HEK293 (cell line): ENCODE measurements around the gene IGFLR1.

Source experiments
- BCL11B ChIP-seq: fragments of 450-650 bp; formaldehyde crosslinking; IDR thresholded peaks from 2 replicates; pipeline ENCODE4 v1.5.1; 2016; ENCODE audit warnings: low read depth, missing biosample characterization, missing genetic modification characterization
- GLI2 ChIP-seq: fragments of 450-650 bp; formaldehyde crosslinking; IDR thresholded peaks from 2 replicates; pipeline ENCODE4; 2017; ENCODE audit warnings: missing biosample characterization, missing genetic modification characterization, low read depth, borderline replicate concordance
- TRIM28 ChIP-seq: IDR thresholded peaks from 2 replicates; pipeline ENCODE4 v1.6.1; 2011; ENCODE audit warnings: low read length, control low read depth, borderline replicate concordance
- YY2 ChIP-seq: fragments of 450-650 bp; formaldehyde crosslinking; IDR thresholded peaks from 2 replicates; pipeline ENCODE4 v1.5.1; 2016; ENCODE audit warnings: missing biosample characterization, missing genetic modification characterization
- ZEB2 ChIP-seq: fragments of 450-650 bp; formaldehyde crosslinking; IDR thresholded peaks from 2 replicates; pipeline ENCODE4 v1.5.1; 2016; ENCODE audit warnings: missing biosample characterization, missing genetic modification characterization
- ZFP41 ChIP-seq: fragments of 450-650 bp; formaldehyde crosslinking; IDR thresholded peaks from 2 replicates; pipeline ENCODE4 v1.5.1; 2016; ENCODE audit warnings: missing biosample characterization, missing genetic modification characterization, borderline replicate concordance
- ZNF16 ChIP-seq: fragments of 450-650 bp; formaldehyde crosslinking; IDR thresholded peaks from 2 replicates; pipeline ENCODE4 v1.5.1; 2016; ENCODE audit warnings: low read depth, missing biosample characterization, missing genetic modification characterization
- ZNF223 ChIP-seq: fragments of 450-650 bp; formaldehyde crosslinking; IDR thresholded peaks from 2 replicates; pipeline ENCODE4 v1.5.1; 2016; ENCODE audit warnings: missing biosample characterization, missing genetic modification characterization
- ZNF274 ChIP-seq, 2 experiments: fragments of 200-500 bp in 1 of 2; fragments of 450-650 bp in 1 of 2; sonication (Bioruptor generic) in 1 of 2; formaldehyde crosslinking in 1 of 2; IDR thresholded peaks; 2 replicates each; pipeline versions ENCODE4 v1.5.1 to v1.6.1; 2014 to 2016; ENCODE audit warnings: borderline replicate concordance in 1 of 2, inconsistent platforms in 1 of 2, low read length in 1 of 2, missing biosample characterization in 1 of 2, missing genetic modification characterization in 1 of 2
- ZNF341 ChIP-seq: fragments of 450-650 bp; formaldehyde crosslinking; IDR thresholded peaks from 2 replicates; pipeline ENCODE4; 2016; ENCODE audit warnings: low read depth, missing biosample characterization, missing genetic modification characterization
- ZNF501 ChIP-seq: fragments of 450-650 bp; formaldehyde crosslinking; IDR thresholded peaks from 2 replicates; pipeline ENCODE4 v1.5.1; 2016; ENCODE audit warnings: missing biosample characterization, missing genetic modification characterization
- ZNF514 ChIP-seq: fragments of 450-650 bp; formaldehyde crosslinking; IDR thresholded peaks from 2 replicates; pipeline ENCODE4 v1.5.1; 2016; ENCODE audit warnings: missing biosample characterization, missing genetic modification characterization
- ZNF529 ChIP-seq: fragments of 450-650 bp; formaldehyde crosslinking; IDR thresholded peaks from 2 replicates; pipeline ENCODE4 v1.5.1; 2017; ENCODE audit warnings: missing genetic modification characterization, missing biosample characterization; ENCODE audit not compliant: insufficient replicate concordance
- ZNF544 ChIP-seq: fragments of 450-650 bp; formaldehyde crosslinking; IDR thresholded peaks from 2 replicates; pipeline ENCODE4 v1.5.0; 2017; ENCODE audit warnings: missing biosample characterization, missing genetic modification characterization
- ZNF600 ChIP-seq: fragments of 450-650 bp; formaldehyde crosslinking; IDR thresholded peaks from 2 replicates; pipeline ENCODE4 v1.5.1; 2016; ENCODE audit warnings: missing biosample characterization, missing genetic modification characterization
- ZNF621 ChIP-seq: fragments of 450-650 bp; formaldehyde crosslinking; IDR thresholded peaks from 2 replicates; pipeline ENCODE4 v1.5.1; 2017; ENCODE audit warnings: missing biosample characterization, missing genetic modification characterization
- ZNF660 ChIP-seq: fragments of 450-650 bp; IDR thresholded peaks from 2 replicates; pipeline ENCODE4 v1.5.1; 2018; ENCODE audit warnings: missing biosample characterization, mild to moderate bottlenecking, missing genetic modification characterization
- ZNF707 ChIP-seq: fragments of 450-650 bp; formaldehyde crosslinking; IDR thresholded peaks from 2 replicates; pipeline ENCODE4 v1.5.1; 2016; ENCODE audit warnings: missing biosample characterization, missing genetic modification characterization
- ZNF768 ChIP-seq: fragments of 450-650 bp; formaldehyde crosslinking; IDR thresholded peaks from 2 replicates; pipeline ENCODE4 v1.5.1; 2018; ENCODE audit warnings: missing biosample characterization, mild to moderate bottlenecking, missing genetic modification characterization
- ZNF776 ChIP-seq: fragments of 450-650 bp; formaldehyde crosslinking; IDR thresholded peaks from 2 replicates; pipeline ENCODE4 v1.5.0; 2017; ENCODE audit warnings: missing biosample characterization, missing genetic modification characterization, borderline replicate concordance
- ZNF837 ChIP-seq: fragments of 450-650 bp; formaldehyde crosslinking; IDR thresholded peaks from 2 replicates; pipeline ENCODE4 v1.5.1; 2016; ENCODE audit warnings: missing biosample characterization, missing genetic modification characterization
- TF ChIP-seq, protein P1 (sequence below): fragments of 450-650 bp; formaldehyde crosslinking; IDR thresholded peaks from 2 replicates; pipeline ENCODE4 v1.5.1; 2017; ENCODE audit warnings: missing biosample characterization, missing genetic modification characterization
- TF ChIP-seq, protein P2 (sequence below): fragments of 450-650 bp; formaldehyde crosslinking; conservative IDR thresholded peaks from 2 replicates; pipeline ENCODE4 v1.5.1; 2016; ENCODE audit warnings: low read depth, missing biosample characterization, missing genetic modification characterization
- TF ChIP-seq, protein P3 (sequence below): fragments of 450-650 bp; formaldehyde crosslinking; IDR thresholded peaks from 2 replicates; pipeline ENCODE4 v1.5.1; 2016; ENCODE audit warnings: missing biosample characterization, missing genetic modification characterization
- TF ChIP-seq, protein P4 (sequence below): fragments of 450-650 bp; formaldehyde crosslinking; IDR thresholded peaks from 2 replicates; pipeline ENCODE4 v1.5.1; 2016; ENCODE audit warnings: missing biosample characterization, missing genetic modification characterization, borderline replicate concordance
- TF ChIP-seq, protein P5 (sequence below): fragments of 450-650 bp; formaldehyde crosslinking; IDR thresholded peaks from 2 replicates; pipeline ENCODE4 v1.5.1; 2016; ENCODE audit warnings: missing biosample characterization, missing genetic modification characterization

IGFLR1 gene

DNA sequence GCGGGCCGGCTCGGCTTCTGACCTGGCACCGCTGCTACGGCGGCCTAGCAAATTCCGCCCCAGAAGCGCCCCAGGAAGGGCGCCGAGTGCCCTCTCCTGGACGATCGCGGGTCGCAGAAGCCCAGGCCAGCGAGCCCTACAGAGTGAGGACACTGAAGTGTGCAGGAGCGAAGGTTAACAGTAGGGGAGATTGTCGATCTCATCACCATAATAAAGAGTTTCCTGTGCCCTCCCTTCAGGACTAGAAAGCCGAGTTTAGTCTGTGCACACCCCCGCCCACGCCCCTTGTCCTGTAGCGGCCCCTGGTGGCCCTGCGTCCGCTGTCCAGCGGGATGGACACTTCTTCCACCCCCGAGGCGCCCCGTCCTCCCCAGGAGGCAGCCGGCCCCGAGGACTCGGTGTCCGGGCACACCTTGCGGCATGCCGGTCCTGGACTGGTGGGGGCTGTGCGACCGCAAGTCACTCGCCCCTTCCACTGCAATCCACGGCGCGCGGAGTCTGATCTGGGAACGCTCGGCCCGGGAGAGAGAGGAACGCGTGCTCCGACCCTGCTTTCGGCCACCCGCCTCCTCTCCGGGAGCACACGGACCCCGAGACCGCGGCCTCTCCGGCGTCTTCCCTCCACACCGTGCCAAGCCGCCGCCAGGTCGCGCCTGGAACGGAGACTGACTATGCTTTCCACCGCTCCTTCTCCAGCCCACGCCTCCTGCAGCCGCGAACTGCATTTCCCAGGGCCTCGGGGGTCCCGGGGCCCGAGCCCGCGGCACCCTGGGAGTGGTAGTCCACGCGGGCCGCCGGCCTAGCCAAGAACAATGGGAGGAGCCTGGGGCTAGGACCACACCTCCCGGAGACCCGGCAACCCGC is 25.2 kb downstream of the IGFLR1 start (continued):
- TF ChIP-seq ZNF544 (tag by site-specific recombination) (no peak), ZNF501 (tag by site-specific recombination) (peak; percentile 99), BCL11B (peak; percentile 79), ZNF837 (tag by site-specific recombination) (no peak), ZNF529 (tag by site-specific recombination) (no peak), ZNF707 (tag by site-specific recombination) (no peak; the same call in 1 of the 2 replicates), TRIM28 (peak; percentile 85; the same call in 1 of the 2 replicates), ZNF776 (no peak), ZNF621 (tag by site-specific recombination) (no peak), ZNF223 (tag by site-specific recombination) (0 out of 2 replicates have a peak, but pooled peaks have one; percentile 73), ZNF341 (peak; percentile 39), ZFP41 (tag by site-specific recombination) (0 out of 2 replicates have a peak, but pooled peaks have one; percentile 20), ZNF660 (tag by site-specific recombination) (peak; percentile 82), YY2 (tag by site-specific recombination) (peak; percentile 53; the same call in 1 of the 2 replicates), ZNF768 (tag by site-specific recombination) (no peak), ZNF274 (IDR thresholded peaks at IDR 0.05; ENCODE audit: low read length) (no peak), ZNF274 (tag by site-specific recombination; IDR thresholded peaks at IDR 0.05; ENCODE audit: borderline replicate concordance) (no peak), ZNF16 (tag by site-specific recombination) (no peak), ZNF600 (tag by site-specific recombination) (peak; percentile 92; the same call in 1 of the 2 replicates), GLI2 (tag by site-specific recombination) (no peak; the same call in 1 of the 2 replicates), ZNF514 (no peak), ZEB2 (tag by site-specific recombination) (peak; percentile 98)
- TF ChIP-seq, protein P1, sequence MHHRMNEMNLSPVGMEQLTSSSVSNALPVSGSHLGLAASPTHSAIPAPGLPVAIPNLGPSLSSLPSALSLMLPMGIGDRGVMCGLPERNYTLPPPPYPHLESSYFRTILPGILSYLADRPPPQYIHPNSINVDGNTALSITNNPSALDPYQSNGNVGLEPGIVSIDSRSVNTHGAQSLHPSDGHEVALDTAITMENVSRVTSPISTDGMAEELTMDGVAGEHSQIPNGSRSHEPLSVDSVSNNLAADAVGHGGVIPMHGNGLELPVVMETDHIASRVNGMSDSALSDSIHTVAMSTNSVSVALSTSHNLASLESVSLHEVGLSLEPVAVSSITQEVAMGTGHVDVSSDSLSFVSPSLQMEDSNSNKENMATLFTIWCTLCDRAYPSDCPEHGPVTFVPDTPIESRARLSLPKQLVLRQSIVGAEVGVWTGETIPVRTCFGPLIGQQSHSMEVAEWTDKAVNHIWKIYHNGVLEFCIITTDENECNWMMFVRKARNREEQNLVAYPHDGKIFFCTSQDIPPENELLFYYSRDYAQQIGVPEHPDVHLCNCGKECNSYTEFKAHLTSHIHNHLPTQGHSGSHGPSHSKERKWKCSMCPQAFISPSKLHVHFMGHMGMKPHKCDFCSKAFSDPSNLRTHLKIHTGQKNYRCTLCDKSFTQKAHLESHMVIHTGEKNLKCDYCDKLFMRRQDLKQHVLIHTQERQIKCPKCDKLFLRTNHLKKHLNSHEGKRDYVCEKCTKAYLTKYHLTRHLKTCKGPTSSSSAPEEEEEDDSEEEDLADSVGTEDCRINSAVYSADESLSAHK (tag by site-specific recombination), result peak; percentile 95
- TF ChIP-seq, protein P2, sequence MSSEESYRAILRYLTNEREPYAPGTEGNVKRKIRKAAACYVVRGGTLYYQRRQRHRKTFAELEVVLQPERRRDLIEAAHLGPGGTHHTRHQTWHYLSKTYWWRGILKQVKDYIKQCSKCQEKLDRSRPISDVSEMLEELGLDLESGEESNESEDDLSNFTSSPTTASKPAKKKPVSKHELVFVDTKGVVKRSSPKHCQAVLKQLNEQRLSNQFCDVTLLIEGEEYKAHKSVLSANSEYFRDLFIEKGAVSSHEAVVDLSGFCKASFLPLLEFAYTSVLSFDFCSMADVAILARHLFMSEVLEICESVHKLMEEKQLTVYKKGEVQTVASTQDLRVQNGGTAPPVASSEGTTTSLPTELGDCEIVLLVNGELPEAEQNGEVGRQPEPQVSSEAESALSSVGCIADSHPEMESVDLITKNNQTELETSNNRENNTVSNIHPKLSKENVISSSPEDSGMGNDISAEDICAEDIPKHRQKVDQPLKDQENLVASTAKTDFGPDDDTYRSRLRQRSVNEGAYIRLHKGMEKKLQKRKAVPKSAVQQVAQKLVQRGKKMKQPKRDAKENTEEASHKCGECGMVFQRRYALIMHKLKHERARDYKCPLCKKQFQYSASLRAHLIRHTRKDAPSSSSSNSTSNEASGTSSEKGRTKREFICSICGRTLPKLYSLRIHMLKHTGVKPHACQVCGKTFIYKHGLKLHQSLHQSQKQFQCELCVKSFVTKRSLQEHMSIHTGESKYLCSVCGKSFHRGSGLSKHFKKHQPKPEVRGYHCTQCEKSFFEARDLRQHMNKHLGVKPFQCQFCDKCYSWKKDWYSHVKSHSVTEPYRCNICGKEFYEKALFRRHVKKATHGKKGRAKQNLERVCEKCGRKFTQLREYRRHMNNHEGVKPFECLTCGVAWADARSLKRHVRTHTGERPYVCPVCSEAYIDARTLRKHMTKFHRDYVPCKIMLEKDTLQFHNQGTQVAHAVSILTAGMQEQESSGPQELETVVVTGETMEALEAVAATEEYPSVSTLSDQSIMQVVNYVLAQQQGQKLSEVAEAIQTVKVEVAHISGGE, result peak; percentile 96
- TF ChIP-seq, protein P3, sequence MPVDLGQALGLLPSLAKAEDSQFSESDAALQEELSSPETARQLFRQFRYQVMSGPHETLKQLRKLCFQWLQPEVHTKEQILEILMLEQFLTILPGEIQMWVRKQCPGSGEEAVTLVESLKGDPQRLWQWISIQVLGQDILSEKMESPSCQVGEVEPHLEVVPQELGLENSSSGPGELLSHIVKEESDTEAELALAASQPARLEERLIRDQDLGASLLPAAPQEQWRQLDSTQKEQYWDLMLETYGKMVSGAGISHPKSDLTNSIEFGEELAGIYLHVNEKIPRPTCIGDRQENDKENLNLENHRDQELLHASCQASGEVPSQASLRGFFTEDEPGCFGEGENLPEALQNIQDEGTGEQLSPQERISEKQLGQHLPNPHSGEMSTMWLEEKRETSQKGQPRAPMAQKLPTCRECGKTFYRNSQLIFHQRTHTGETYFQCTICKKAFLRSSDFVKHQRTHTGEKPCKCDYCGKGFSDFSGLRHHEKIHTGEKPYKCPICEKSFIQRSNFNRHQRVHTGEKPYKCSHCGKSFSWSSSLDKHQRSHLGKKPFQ (tag by site-specific recombination), result peak; percentile 42; the same call in 1 of the 2 replicates
- TF ChIP-seq, protein P4, sequence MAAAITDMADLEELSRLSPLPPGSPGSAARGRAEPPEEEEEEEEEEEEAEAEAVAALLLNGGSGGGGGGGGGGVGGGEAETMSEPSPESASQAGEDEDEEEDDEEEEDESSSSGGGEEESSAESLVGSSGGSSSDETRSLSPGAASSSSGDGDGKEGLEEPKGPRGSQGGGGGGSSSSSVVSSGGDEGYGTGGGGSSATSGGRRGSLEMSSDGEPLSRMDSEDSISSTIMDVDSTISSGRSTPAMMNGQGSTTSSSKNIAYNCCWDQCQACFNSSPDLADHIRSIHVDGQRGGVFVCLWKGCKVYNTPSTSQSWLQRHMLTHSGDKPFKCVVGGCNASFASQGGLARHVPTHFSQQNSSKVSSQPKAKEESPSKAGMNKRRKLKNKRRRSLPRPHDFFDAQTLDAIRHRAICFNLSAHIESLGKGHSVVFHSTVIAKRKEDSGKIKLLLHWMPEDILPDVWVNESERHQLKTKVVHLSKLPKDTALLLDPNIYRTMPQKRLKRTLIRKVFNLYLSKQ (tag by site-specific recombination), result no peak; the same call in 1 of the 2 replicates
- TF ChIP-seq, protein P5, sequence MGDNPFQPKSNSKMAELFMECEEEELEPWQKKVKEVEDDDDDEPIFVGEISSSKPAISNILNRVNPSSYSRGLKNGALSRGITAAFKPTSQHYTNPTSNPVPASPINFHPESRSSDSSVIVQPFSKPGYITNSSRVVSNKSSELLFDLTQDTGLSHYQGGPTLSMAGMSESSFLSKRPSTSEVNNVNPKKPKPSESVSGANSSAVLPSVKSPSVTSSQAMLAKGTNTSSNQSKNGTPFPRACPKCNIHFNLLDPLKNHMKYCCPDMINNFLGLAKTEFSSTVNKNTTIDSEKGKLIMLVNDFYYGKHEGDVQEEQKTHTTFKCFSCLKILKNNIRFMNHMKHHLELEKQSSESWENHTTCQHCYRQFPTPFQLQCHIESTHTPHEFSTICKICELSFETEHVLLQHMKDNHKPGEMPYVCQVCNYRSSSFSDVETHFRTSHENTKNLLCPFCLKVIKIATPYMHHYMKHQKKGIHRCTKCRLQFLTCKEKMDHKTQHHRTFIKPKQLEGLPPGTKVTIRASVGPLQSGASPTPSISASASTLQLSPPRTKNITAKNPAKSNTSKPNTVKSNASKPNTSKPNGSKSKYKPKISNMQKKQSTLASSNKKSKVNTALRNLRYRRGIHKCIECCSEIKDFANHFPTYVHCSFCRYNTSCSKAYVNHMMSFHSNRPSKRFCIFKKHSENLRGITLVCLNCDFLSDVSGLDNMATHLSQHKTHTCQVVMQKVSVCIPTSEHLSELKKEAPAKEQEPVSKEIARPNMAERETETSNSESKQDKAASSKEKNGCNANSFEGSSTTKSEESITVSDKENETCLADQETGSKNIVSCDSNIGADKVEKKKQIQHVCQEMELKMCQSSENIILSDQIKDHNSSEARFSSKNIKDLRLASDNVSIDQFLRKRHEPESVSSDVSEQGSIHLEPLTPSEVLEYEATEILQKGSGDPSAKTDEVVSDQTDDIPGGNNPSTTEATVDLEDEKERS (tag by site-specific recombination), result no peak
